Skeletal muscle tissue (tissue), 4 donors: ENCODE data around the gene HMG20A. TPM values are rescaled to one million over a fixed set of nuclear protein-coding genes. Genes with fewer than 3 reads are reported as not detected.

ENCODE experiments used
- H3K27ac ChIP-seq: one replicate; pipeline ENCODE4 v1.7.0; 2013; ENCODE audit warnings: mild to moderate bottlenecking, low read depth, low read length, inconsistent platforms
- H3K27me3 ChIP-seq, 3 donors: one replicate each; pipeline ENCODE4 v1.7.0; 2013; ENCODE audit warnings: low read length in 3 of 3; ENCODE audit not compliant: control insufficient read depth in 3 of 3, insufficient read depth in 3 of 3
- H3K36me3 ChIP-seq, 3 donors: one replicate each; pipeline ENCODE4 v1.7.0; 2013; ENCODE audit warnings: low read length in 3 of 3; ENCODE audit not compliant: control insufficient read depth in 3 of 3, insufficient read depth in 3 of 3
- H3K4me1 ChIP-seq, 3 donors: one replicate each; pipeline ENCODE4 v1.7.0; 2013; ENCODE audit warnings: low read length in 3 of 3, mild to moderate bottlenecking in 3 of 3; ENCODE audit not compliant: control insufficient read depth in 3 of 3, insufficient read depth in 3 of 3
- H3K4me3 ChIP-seq, 3 donors: one replicate each; pipeline ENCODE4 v1.7.0; 2013; ENCODE audit warnings: low read length in 3 of 3
- H3K9ac ChIP-seq, 3 donors: one replicate each; pipeline ENCODE4 v1.7.0; 2013; ENCODE audit warnings: low read length in 3 of 3, mild to moderate bottlenecking in 3 of 3, moderate library complexity in 2 of 3, low read depth in 1 of 3
- H3K9me3 ChIP-seq, 3 donors: one replicate each; pipeline ENCODE4 v1.7.0; 2013; ENCODE audit warnings: low read length in 3 of 3; ENCODE audit not compliant: control insufficient read depth in 3 of 3
- total RNA-seq: library from RNA; depleted of rRNA; stranded (reverse); fragments of >200 nt; gene quantifications from one replicate; pipeline ENCODE4 v1.2.3, GENCODE V29; 2014
- donor health status: Osteomylitis.

The HMG20A gene
- total RNA-seq, 1 donor from 2014 or later = 30.3 TPM

DNA sequence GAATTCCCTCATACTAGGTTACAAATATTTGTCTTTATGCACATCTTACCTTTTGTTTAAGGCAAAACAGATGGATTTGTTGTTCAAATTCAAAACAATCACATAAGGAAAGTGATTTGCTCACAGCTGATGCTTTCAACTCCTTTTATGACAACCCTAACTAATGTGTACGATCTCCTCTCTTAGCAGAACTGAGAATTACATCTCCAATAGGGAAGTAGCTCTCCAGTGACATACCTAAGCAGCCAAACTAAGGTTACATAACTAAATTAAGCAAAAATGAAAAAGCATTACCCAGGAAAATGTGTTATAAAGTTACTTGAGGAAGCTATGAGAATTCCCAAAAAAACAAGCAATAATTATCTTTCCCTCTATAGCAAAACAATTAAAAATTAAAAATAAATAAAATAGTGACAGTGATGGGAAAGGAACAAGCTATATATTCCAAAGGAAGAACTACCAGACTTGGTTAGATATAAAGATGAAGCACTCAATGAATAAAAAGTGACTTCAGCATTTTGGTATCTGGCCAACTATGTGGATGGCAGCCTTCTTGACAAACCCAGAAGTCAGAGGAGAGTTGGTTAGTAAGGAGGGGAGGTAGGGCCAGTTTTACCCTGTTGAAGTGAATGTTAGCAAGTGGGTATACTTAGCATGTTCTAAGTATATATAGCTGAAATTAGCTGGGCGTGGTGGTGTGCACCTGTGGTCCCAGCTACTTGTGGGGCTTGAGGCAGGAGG lies 33.2 kb upstream of the HMG20A start:
- peaks cover 8 to 26% (median 12%) of the 10 kb centered on the region in 3 donors for H3K4me1 ChIP-seq
- H3K9me3 ChIP-seq = no peaks in the 10 kb centered on the region
- no peak overlapping the region for H3K4me3 ChIP-seq
- H3K36me3 ChIP-seq = no peaks in the 10 kb centered on the region
- H3K27me3 ChIP-seq = no peaks in the 10 kb centered on the region
- no peak overlapping the region for H3K9ac ChIP-seq
- H3K27ac ChIP-seq = no peak overlapping the region

- H3K27ac ChIP-seq = no peak overlapping the region
- H3K9ac ChIP-seq = no peak overlapping the region
- no peak overlapping the region for H3K4me3 ChIP-seq
- no peaks in the 10 kb centered on the region for H3K27me3 ChIP-seq
- peaks cover 5 to 19% (median 8%) of the 10 kb centered on the region in 3 donors for H3K4me1 ChIP-seq
- H3K9me3 ChIP-seq = no peaks in the 10 kb centered on the region
- H3K36me3 ChIP-seq = no peaks in the 10 kb centered on the region
These were observed 29.2 kb upstream of the HMG20A start for GRCh38 chr15:77391372-77391951.

- Histone ChIP-seq H3K9ac (no peak overlapping the region), H3K4me1 (peaks cover 2 to 12% (median 4%) of the 10 kb centered on the region in 3 donors), H3K27ac (no peak overlapping the region), H3K27me3 (no peaks in the 10 kb centered on the region), H3K4me3 (no peak overlapping the region), H3K9me3 (no peaks in the 10 kb centered on the region), H3K36me3 (no peaks in the 10 kb centered on the region)
These were observed 27.8 kb upstream of the HMG20A start for GRCh38 chr15:77392762-77393470.

GRCh38 chr15:77393471-77393840 lies 27.2 kb upstream of the HMG20A start:
- Histone ChIP-seq H3K4me3 (no peak overlapping the region), H3K36me3 (no peaks in the 10 kb centered on the region), H3K27me3 (no peaks in the 10 kb centered on the region), H3K27ac (no peak overlapping the region), H3K9me3 (peaks cover 0 to 2% (median 0%) of the 10 kb centered on the region in 3 donors), H3K4me1 (peaks cover 2 to 10% (median 3%) of the 10 kb centered on the region in 3 donors), H3K9ac (no peak overlapping the region)

GRCh38 chr15:77395013-77395774 lies 25.5 kb upstream of the HMG20A start:
- H3K9me3 ChIP-seq = peaks cover 0 to 5% (median 4%) of the 10 kb centered on the region in 3 donors
- H3K27ac ChIP-seq = no peak overlapping the region
- peaks cover 2 to 10% (median 3%) of the 10 kb centered on the region in 3 donors for H3K4me1 ChIP-seq
- no peaks in the 10 kb centered on the region for H3K36me3 ChIP-seq
- H3K9ac ChIP-seq = no peak overlapping the region
- no peaks in the 10 kb centered on the region for H3K27me3 ChIP-seq
- H3K4me3 ChIP-seq = no peak overlapping the region

- H3K27me3 ChIP-seq = no peaks in the 10 kb centered on the region
- no peak overlapping the region for H3K27ac ChIP-seq
- no peak overlapping the region for H3K9ac ChIP-seq
- H3K4me3 ChIP-seq = no peak overlapping the region
- no peaks in the 10 kb centered on the region for H3K4me1 ChIP-seq
- H3K9me3 ChIP-seq = peaks cover 0 to 7% (median 4%) of the 10 kb centered on the region in 3 donors
- no peaks in the 10 kb centered on the region for H3K36me3 ChIP-seq
These were observed 24.0 kb upstream of the HMG20A start for GRCh38 chr15:77396692-77397091.

DNA sequence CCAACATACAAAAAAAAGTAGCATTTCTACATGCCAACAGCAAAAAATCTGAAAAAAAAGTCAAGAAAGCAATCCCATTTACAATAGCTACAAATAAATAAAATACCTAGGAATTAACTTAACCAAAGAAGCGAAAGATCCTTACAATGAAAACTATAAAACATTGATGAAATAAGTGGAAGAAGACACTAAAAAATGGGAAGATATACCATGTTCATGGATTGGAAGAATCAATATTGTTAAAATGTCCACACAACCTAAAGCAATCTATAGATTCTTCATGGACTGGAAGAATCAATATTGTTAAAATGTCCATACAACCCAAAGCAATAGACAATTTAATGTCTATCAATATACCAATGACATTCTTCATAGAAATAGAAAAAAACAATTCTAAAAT lies 21.8 kb upstream of the HMG20A start:
- Histone ChIP-seq H3K27ac (no peak overlapping the region), H3K9me3 (peaks cover 0 to 7% (median 4%) of the 10 kb centered on the region in 3 donors), H3K27me3 (no peaks in the 10 kb centered on the region), H3K36me3 (no peaks in the 10 kb centered on the region), H3K9ac (no peak overlapping the region), H3K4me3 (no peak overlapping the region), H3K4me1 (no peaks in the 10 kb centered on the region)

DNA sequence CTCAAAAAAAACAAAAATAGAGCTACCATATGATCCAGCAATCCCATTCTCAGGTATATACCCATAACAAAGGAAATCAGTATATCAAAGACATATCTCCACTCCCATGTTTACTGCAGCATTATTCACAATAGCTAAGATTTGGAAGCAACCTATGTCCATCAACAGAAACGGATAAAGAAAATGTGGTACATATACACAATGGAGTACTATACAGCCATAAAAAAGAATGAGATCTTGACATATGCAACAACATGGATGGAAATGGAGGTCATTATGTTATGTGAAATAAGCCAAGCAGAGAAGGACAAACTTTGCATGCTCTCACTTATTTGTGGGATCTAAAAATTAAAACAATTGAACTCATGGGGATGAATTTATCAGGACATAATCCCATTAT lies 20.4 kb upstream of the HMG20A start:
- Histone ChIP-seq H3K27me3 (no peaks in the 10 kb centered on the region), H3K27ac (no peak overlapping the region), H3K4me1 (no peaks in the 10 kb centered on the region), H3K9ac (no peak overlapping the region), H3K9me3 (peaks cover 0 to 7% (median 4%) of the 10 kb centered on the region in 3 donors), H3K36me3 (no peaks in the 10 kb centered on the region), H3K4me3 (no peak overlapping the region)

- H3K27ac ChIP-seq = no peak overlapping the region
- peaks cover 0 to 7% (median 4%) of the 10 kb centered on the region in 3 donors for H3K9me3 ChIP-seq
- no peak overlapping the region for H3K4me3 ChIP-seq
- H3K27me3 ChIP-seq = no peaks in the 10 kb centered on the region
- H3K9ac ChIP-seq = no peak overlapping the region
- H3K4me1 ChIP-seq = no peaks in the 10 kb centered on the region
- H3K36me3 ChIP-seq = no peaks in the 10 kb centered on the region
These were observed 17.8 kb upstream of the HMG20A start for GRCh38 chr15:77402740-77403379.
